ENCODE measurements around the gene ACVR1.

Gene ACVR1

GRCh38 chr2:157696036-157696435, 180.1 kb downstream of the ACVR1 start:
- H3K9me3 ChIP-seq (ENCODE audit: severe bottlenecking), result no peaks in the 10 kb centered on the region
- H3K27ac ChIP-seq, result no peak overlapping the region
- no peak overlapping the region for H3K4me3 ChIP-seq (ENCODE audit: low read depth, low read length)
- H3K27me3 ChIP-seq (ENCODE audit: insufficient read depth, low read depth, severe bottlenecking), result no peaks in the 10 kb centered on the region
- no peak for DNase-seq
- no peak for TF ChIP-seq CTCF (IDR thresholded peaks at IDR 0.05; ENCODE audit: low read depth, low read length)
- H3K36me3 ChIP-seq, result no peaks in the 10 kb centered on the region

GRCh38 chr2:157692768-157693167, 183.4 kb downstream of the ACVR1 start:
- DNase-seq, result no peak

GRCh38 chr2:157691695-157692094, 184.4 kb downstream of the ACVR1 start:
- no peak overlapping the region for H3K27ac ChIP-seq
- TF ChIP-seq CTCF (IDR thresholded peaks at IDR 0.05; ENCODE audit: low read depth, low read length), result no peak
- H3K4me3 ChIP-seq (ENCODE audit: low read depth, low read length), result no peak overlapping the region
- no peaks in the 10 kb centered on the region for H3K9me3 ChIP-seq (ENCODE audit: severe bottlenecking)
- no peak for DNase-seq
- no peaks in the 10 kb centered on the region for H3K36me3 ChIP-seq
- H3K27me3 ChIP-seq (ENCODE audit: insufficient read depth, low read depth, severe bottlenecking), result no peaks in the 10 kb centered on the region

More at GRCh38 chr2:157692768-157693167, 183.4 kb downstream of the ACVR1 start:
- TF ChIP-seq CTCF (IDR thresholded peaks at IDR 0.05; ENCODE audit: low read depth, low read length), result no peak
- H3K9me3 ChIP-seq (ENCODE audit: severe bottlenecking), result no peaks in the 10 kb centered on the region
- no peaks in the 10 kb centered on the region for H3K36me3 ChIP-seq
- H3K4me3 ChIP-seq (ENCODE audit: low read depth, low read length), result no peak overlapping the region
- H3K27ac ChIP-seq, result no peak overlapping the region
- no peaks in the 10 kb centered on the region for H3K27me3 ChIP-seq (ENCODE audit: insufficient read depth, low read depth, severe bottlenecking)

GRCh38 chr2:157691131-157691530, 185.0 kb downstream of the ACVR1 start:
- DNase-seq, result no peak
- no peak for TF ChIP-seq CTCF (IDR thresholded peaks at IDR 0.05; ENCODE audit: low read depth, low read length)

More at GRCh38 chr2:157691131-157691530, 185.0 kb downstream of the ACVR1 start:
- H3K4me3 ChIP-seq (ENCODE audit: low read depth, low read length), result no peak overlapping the region
- no peak overlapping the region for H3K27ac ChIP-seq
- H3K9me3 ChIP-seq (ENCODE audit: severe bottlenecking), result no peaks in the 10 kb centered on the region
- H3K36me3 ChIP-seq, result no peaks in the 10 kb centered on the region
- no peaks in the 10 kb centered on the region for H3K27me3 ChIP-seq (ENCODE audit: insufficient read depth, low read depth, severe bottlenecking)
